B cell (primary cell): ENCODE results near the gene CLSTN2. TPM values are rescaled to one million over a fixed set of nuclear protein-coding genes. Genes with fewer than 3 reads are reported as not detected.

Experiments
- ATAC-seq: fragments of 200-7000 bp; cut with Tn5 transposase; one replicate; pipeline ENCODE4 v1.10.0; 2021; ENCODE audit warnings: low read depth, mild to moderate bottlenecking, moderate number of reproducible peaks, moderate library complexity
- CTCF ChIA-PET: fragments of 350-600 bp; sonication (Branson Sonifier 250); formaldehyde crosslinking; loops from one replicate; lab custom pipeline; 2021; ENCODE audit warnings: antibody characterized with exemption, inconsistent platforms; lab: Charles Lee
- POLR2A ChIA-PET: fragments of 350-600 bp; sonication (Branson Sonifier 250); formaldehyde crosslinking; loops from one replicate; lab custom pipeline; 2021; ENCODE audit warnings: antibody characterized with exemption; lab: Charles Lee
- DNase-seq: peaks from one replicate; pipeline ENCODE4 v3.0.0; 2013
- H2AFZ ChIP-seq: 2 replicates; pipeline ENCODE4 v1.6.1; 2012; ENCODE audit warnings: mild to moderate bottlenecking, low read depth, low read length; ENCODE audit not compliant: insufficient read depth, poor library complexity, severe bottlenecking
- H3K27ac ChIP-seq, 2 donors: 1 replicate in 1 of 2; 2 replicates in 1 of 2; pipeline ENCODE4 v1.5.1; 2012 to 2013; ENCODE audit warnings: low read length in 2 of 2, mild to moderate bottlenecking in 2 of 2, moderate library complexity in 1 of 2
- H3K27me3 ChIP-seq, 4 experiments: fragments of 200-600 bp in 1 of 4; sonication (generic) in 1 of 4; replicated peaks in 1 of 4; 1 replicate in 2 of 4; 2 replicates in 2 of 4; pipeline versions ENCODE4 v1.6.1 to v1.7.0; 2013 to 2016; ENCODE audit warnings: low read length in 3 of 4, mild to moderate bottlenecking in 2 of 4, mixed read lengths in 1 of 4, moderate library complexity in 1 of 4; ENCODE audit not compliant: insufficient read depth in 4 of 4, control insufficient read depth in 3 of 4; ENCODE audit errors: control extremely low read depth in 1 of 4
- H3K36me3 ChIP-seq, 2 experiments: replicated peaks in 1 of 2; 1 replicate in 1 of 2; 2 replicates in 1 of 2; pipeline versions ENCODE4 v1.6.1 to v1.7.1; 2013; ENCODE audit warnings: low read length in 1 of 2; ENCODE audit not compliant: insufficient read depth in 2 of 2, control insufficient read depth in 1 of 2; ENCODE audit errors: control extremely low read depth in 1 of 2, extremely low read depth in 1 of 2
- H3K4me1 ChIP-seq, 2 donors: fragments of 200-600 bp in 1 of 2; sonication (generic) in 1 of 2; 1 replicate in 1 of 2; 2 replicates in 1 of 2; pipeline versions ENCODE4 v1.5.1 to v1.6.1; 2013 to 2017; ENCODE audit warnings: low read length in 2 of 2; ENCODE audit not compliant: control insufficient read depth in 2 of 2, insufficient read depth in 2 of 2
- H3K4me2 ChIP-seq: replicated peaks from 2 replicates; pipeline ENCODE3; 2012; ENCODE audit warnings: mild to moderate bottlenecking, low read depth, low read length; ENCODE audit not compliant: poor library complexity, severe bottlenecking
- H3K4me3 ChIP-seq, 5 experiments: fragments of 200-600 bp in 1 of 5; sonication (generic) in 1 of 5; 1 replicate in 3 of 5; 2 replicates in 2 of 5; pipeline versions ENCODE4 v1.5.1 to v1.7.0; 2011 to 2016; ENCODE audit warnings: low read length in 4 of 5, mild to moderate bottlenecking in 4 of 5, low read depth in 2 of 5, control low read depth in 1 of 5, moderate library complexity in 1 of 5; ENCODE audit not compliant: insufficient read depth in 1 of 5; ENCODE audit errors: control extremely low read depth in 1 of 5, extremely low read depth in 1 of 5
- H3K79me2 ChIP-seq: fragments of 200-600 bp; sonication (generic); one replicate; pipeline ENCODE4 v1.6.0; 2016; ENCODE audit warnings: low read length; ENCODE audit not compliant: control insufficient read depth, insufficient read depth
- H3K9ac ChIP-seq: fragments of 200-600 bp; sonication (generic); 2 replicates; pipeline ENCODE4 v1.6.1; 2017; ENCODE audit warnings: mild to moderate bottlenecking, low read length, moderate library complexity
- H3K9me3 ChIP-seq, 3 donors: one replicate each; pipeline versions ENCODE4 v1.6.1 to v1.7.1; 2013; ENCODE audit warnings: low read length in 2 of 3; ENCODE audit not compliant: control insufficient read depth in 2 of 3, insufficient read depth in 1 of 3; ENCODE audit errors: control extremely low read depth in 1 of 3
- H4K20me1 ChIP-seq: 2 replicates; pipeline ENCODE4 v1.6.0; 2012; ENCODE audit warnings: mild to moderate bottlenecking, low read length; ENCODE audit not compliant: insufficient read depth, control insufficient read depth, poor library complexity, severe bottlenecking
- H3K27ac Mint-ChIP-seq: one replicate; pipeline ENCODE4 v1.8.0; 2021; ENCODE audit warnings: mixed read lengths
- H3K27me3 Mint-ChIP-seq: one replicate; pipeline ENCODE4 v1.8.0; 2021; ENCODE audit warnings: mixed read lengths
- H3K4me1 Mint-ChIP-seq: one replicate; pipeline ENCODE4 v1.8.0; 2021; ENCODE audit warnings: mixed read lengths
- H3K4me3 Mint-ChIP-seq: one replicate; pipeline ENCODE4 v1.8.0; 2021; ENCODE audit warnings: mixed read lengths
- H3K9me3 Mint-ChIP-seq: one replicate; pipeline ENCODE4 v1.8.0; 2022; ENCODE audit warnings: mixed read lengths; ENCODE audit not compliant: insufficient read depth
- EZH2 ChIP-seq: IDR thresholded peaks from 2 replicates; pipeline ENCODE4 v1.6.1; 2012; ENCODE audit warnings: borderline replicate concordance, low read depth, mild to moderate bottlenecking, moderate library complexity, low read length; ENCODE audit not compliant: insufficient read depth, poor library complexity, severe bottlenecking
- WGBS: methylation state at CpG from one replicate; pipeline ENCODE4 v1.1.5; 2013; ENCODE audit warnings: missing lambda C conversion rate; ENCODE audit not compliant: insufficient coverage; 5-methylcytosine and 5-hydroxymethylcytosine counted together
- intact Hi-C: fragments of 100-400 bp; cut with micrococcal nuclease; formaldehyde crosslinking; loops from one replicate; pipeline ENCODE4 v1.10.0; 2022
- polyA plus RNA-seq: library from polyadenylated mRNA; depleted of rRNA; stranded (reverse); fragments of >200 nt; gene quantifications from 2 replicates; pipeline ENCODE4 v1.2.3, GENCODE V29; 2012
- total RNA-seq, 2 donors: library from RNA; stranded (reverse); fragments of 120-200 nt in 1 of 2; gene quantifications; 1 replicate in 1 of 2; 2 replicates in 1 of 2; pipeline versions ENCODE4 v1.2.3 to v1.2.4, GENCODE V29; 2013 to 2022
- TF ChIP-seq, protein P1 (sequence below): fragments of 200-600 bp; IDR thresholded peaks from one replicate; pipeline ENCODE4 v1.8.0; 2022; ENCODE audit warnings: antibody characterized with exemption, mild to moderate bottlenecking

The CLSTN2 gene
- total and polyA plus RNA-seq, 2 donors (not counting 1 experiment from before 2014, with no cell fraction given) = not detected

- Histone ChIP-seq H3K36me3 (no peaks in the 10 kb centered on the region), H3K4me3 (no peak overlapping the region), H3K79me2 (no peaks in the 10 kb centered on the region), H3K27me3 (no peaks in the 10 kb centered on the region), H3K9ac (no peak overlapping the region), H3K27ac (no peak overlapping the region), H3K4me2 (no peak overlapping the region), H3K9me3 (peaks cover 0 to 6% (median 0%) of the 10 kb centered on the region in 3 donors), H2AFZ (no peak overlapping the region), H3K4me1 (no peaks in the 10 kb centered on the region), H4K20me1 (no peaks in the 10 kb centered on the region)
- DNase-seq (no peak), ATAC-seq (no peak)
- no peaks in the 10 kb centered on the region for H3K27me3 Mint-ChIP-seq
- no peak overlapping the region for H3K4me3 Mint-ChIP-seq
- ChIA-PET POLR2A (no interaction called here), CTCF (no interaction called here)
- TF ChIP-seq, protein P1, sequence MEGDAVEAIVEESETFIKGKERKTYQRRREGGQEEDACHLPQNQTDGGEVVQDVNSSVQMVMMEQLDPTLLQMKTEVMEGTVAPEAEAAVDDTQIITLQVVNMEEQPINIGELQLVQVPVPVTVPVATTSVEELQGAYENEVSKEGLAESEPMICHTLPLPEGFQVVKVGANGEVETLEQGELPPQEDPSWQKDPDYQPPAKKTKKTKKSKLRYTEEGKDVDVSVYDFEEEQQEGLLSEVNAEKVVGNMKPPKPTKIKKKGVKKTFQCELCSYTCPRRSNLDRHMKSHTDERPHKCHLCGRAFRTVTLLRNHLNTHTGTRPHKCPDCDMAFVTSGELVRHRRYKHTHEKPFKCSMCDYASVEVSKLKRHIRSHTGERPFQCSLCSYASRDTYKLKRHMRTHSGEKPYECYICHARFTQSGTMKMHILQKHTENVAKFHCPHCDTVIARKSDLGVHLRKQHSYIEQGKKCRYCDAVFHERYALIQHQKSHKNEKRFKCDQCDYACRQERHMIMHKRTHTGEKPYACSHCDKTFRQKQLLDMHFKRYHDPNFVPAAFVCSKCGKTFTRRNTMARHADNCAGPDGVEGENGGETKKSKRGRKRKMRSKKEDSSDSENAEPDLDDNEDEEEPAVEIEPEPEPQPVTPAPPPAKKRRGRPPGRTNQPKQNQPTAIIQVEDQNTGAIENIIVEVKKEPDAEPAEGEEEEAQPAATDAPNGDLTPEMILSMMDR = no peak
- TF ChIP-seq EZH2 = no peak
- H3K9me3 Mint-ChIP-seq = no peaks in the 10 kb centered on the region
- WGBS = no CpG with 5 or more reads among the region's 3 CpGs
- H3K27ac Mint-ChIP-seq = no peak overlapping the region
- H3K4me1 Mint-ChIP-seq = no peaks in the 10 kb centered on the region
- intact Hi-C loops = no loop called here
Measured at GRCh38 chr3:140088058-140088457, 153.1 kb downstream of the CLSTN2 start.

GRCh38 chr3:140088513-140088912, 153.5 kb downstream of the CLSTN2 start:
- H3K27me3 Mint-ChIP-seq = no peaks in the 10 kb centered on the region
- Histone ChIP-seq H3K36me3 (no peaks in the 10 kb centered on the region), H3K27me3 (no peaks in the 10 kb centered on the region), H3K4me2 (no peak overlapping the region), H3K4me3 (no peak overlapping the region), H3K9ac (no peak overlapping the region), H3K79me2 (no peaks in the 10 kb centered on the region), H2AFZ (no peak overlapping the region), H4K20me1 (no peaks in the 10 kb centered on the region), H3K4me1 (no peaks in the 10 kb centered on the region), H3K9me3 (peaks cover 0 to 6% (median 0%) of the 10 kb centered on the region in 3 donors), H3K27ac (no peak overlapping the region)
- ATAC-seq (no peak), DNase-seq (no peak)
- TF ChIP-seq, protein P1 = no peak
- TF ChIP-seq EZH2 = no peak
- ChIA-PET CTCF (no interaction called here), POLR2A (no interaction called here)
- WGBS = 79% methylated on average over 2 of the region's 2 CpGs
- H3K4me1 Mint-ChIP-seq = no peaks in the 10 kb centered on the region
- H3K4me3 Mint-ChIP-seq = no peak overlapping the region
- H3K27ac Mint-ChIP-seq = no peak overlapping the region
- no peaks in the 10 kb centered on the region for H3K9me3 Mint-ChIP-seq
- intact Hi-C loops = no loop called here
